Measurements from ENCODE around the gene NHEJ1.

NHEJ1 gene

GRCh38 chr2:219182331-219183150 lies 21.9 kb upstream of the NHEJ1 start:
- no peak for DNase-seq

- no peak for DNase-seq
These were observed 20.9 kb upstream of the NHEJ1 start for GRCh38 chr2:219181531-219181930.

GRCh38 chr2:219180961-219181360 lies 20.3 kb upstream of the NHEJ1 start:
- DNase-seq: no peak

- DNase-seq: no peak
These were observed 19.2 kb upstream of the NHEJ1 start for GRCh38 chr2:219179601-219180465.

- DNase-seq: no peak
These were observed 18.0 kb upstream of the NHEJ1 start for GRCh38 chr2:219178377-219179175.

- DNase-seq: peak; percentile 58 to 85
These were observed 17.1 kb upstream of the NHEJ1 start, which contains the start of gene RETREG2 for GRCh38 chr2:219177552-219178376. Gene RETREG2 (plus strand): TSS chr2:219178275. CDS start chr2:219178353, 78 bp downstream.

GRCh38 chr2:219176818-219177551 lies 16.4 kb upstream of the NHEJ1 start, which contains the start of gene CNPPD1:
Gene CNPPD1 (minus strand): TSS chr2:219176925. CDS start chr2:219176828, 97 bp downstream.
- peak; percentile 56 to 77 for DNase-seq

- peak in 1 of 2 experiments; percentile 60 for DNase-seq
These were observed 15.6 kb upstream of the NHEJ1 start for GRCh38 chr2:219175928-219176817.

GRCh38 chr2:219175486-219175885 lies 14.9 kb upstream of the NHEJ1 start:
- DNase-seq: no peak

- no peak for DNase-seq
These were observed 14.2 kb upstream of the NHEJ1 start for GRCh38 chr2:219174801-219175200.

GRCh38 chr2:219174146-219174545 lies 13.5 kb upstream of the NHEJ1 start:
- DNase-seq: no peak

GRCh38 chr2:219173176-219173575 lies 12.6 kb upstream of the NHEJ1 start:
- DNase-seq: no peak

- DNase-seq: no peak
These were observed 11.9 kb upstream of the NHEJ1 start for GRCh38 chr2:219172231-219173154.

GRCh38 chr2:219171231-219171651 lies 10.6 kb upstream of the NHEJ1 start:
- peak; percentile 8 to 70 for DNase-seq

- no peak for DNase-seq
These were observed 9.5 kb upstream of the NHEJ1 start, which contains the start of gene SLC23A3 for GRCh38 chr2:219169930-219170654. Gene SLC23A3 (minus strand): TSS chr2:219170029. CDS start chr2:219169984, 45 bp downstream.

- no peak for DNase-seq
These were observed 8.3 kb upstream of the NHEJ1 start for GRCh38 chr2:219168932-219169331.

GRCh38 chr2:219168526-219168925 lies 7.9 kb upstream of the NHEJ1 start:
- no peak for DNase-seq

- no peak for DNase-seq
These were observed 7.4 kb upstream of the NHEJ1 start for GRCh38 chr2:219167997-219168396.
